ENCODE data around the gene TUT4.
A peak's percentile ranks its signal among the peaks of the same experiment; 100 is the strongest.

Gene TUT4

DNA sequence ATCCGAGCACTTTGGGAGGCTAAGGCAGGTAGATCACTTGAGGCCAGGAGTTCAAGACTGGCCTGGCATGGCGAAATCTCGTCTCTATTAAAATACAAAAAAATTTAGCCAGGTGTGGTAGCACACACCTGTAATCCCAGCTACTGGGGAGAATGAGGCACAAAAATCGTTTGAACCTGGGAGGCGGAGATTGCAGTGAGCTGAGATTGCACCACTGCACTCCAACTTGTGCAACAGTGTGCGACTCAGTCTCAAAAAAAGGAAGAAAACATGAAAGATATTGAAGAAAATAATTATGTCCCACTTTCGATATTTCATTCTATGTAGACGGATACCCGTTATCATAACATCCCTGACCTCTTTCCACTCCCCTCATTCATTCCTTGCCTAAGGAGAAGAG lies 19.2 kb downstream of the TUT4 start:
- Histone ChIP-seq H3K9ac (ENCODE audit: low read length) (no peak overlapping the region), H3K18ac (ENCODE audit: low read length) (no peak overlapping the region), H3K9me3 (ENCODE audit: insufficient read depth, low read depth, low read length) (no peaks in the 10 kb centered on the region), H3K4me2 (ENCODE audit: low read length) (no peak overlapping the region), H3K23ac (ENCODE audit: low read length) (no peak overlapping the region), H3K4me1 (ENCODE audit: control insufficient read depth in 1 of 2, insufficient read depth in 2 of 2, low read length in 2 of 2) (no peaks in the 10 kb centered on the region), H3K79me2 (ENCODE audit: control insufficient read depth, insufficient read depth, low read length, poor library complexity) (peaks cover 3% of the 10 kb centered on the region), H3K27me3 (ENCODE audit: insufficient read depth, low read length) (no peaks in the 10 kb centered on the region), H3K4ac (ENCODE audit: low read depth, low read length) (no peak overlapping the region), H3K14ac (ENCODE audit: low read length) (no peak overlapping the region), H4K12ac (ENCODE audit: low read depth, low read length) (no peak overlapping the region), H2AK5ac (ENCODE audit: low read length) (no peak overlapping the region), H3K27ac (ENCODE audit: low read depth, low read length) (no peak overlapping the region), H2BK120ac (ENCODE audit: insufficient read depth, low read length, poor library complexity) (no peak overlapping the region), H3K4me3 (ENCODE audit: low read depth, low read length) (no peak overlapping the region), H4K8ac (ENCODE audit: low read depth, low read length) (no peak overlapping the region), H4K91ac (ENCODE audit: low read depth, low read length) (no peak overlapping the region), H2AFZ (ENCODE audit: insufficient read depth, low read length, poor library complexity) (no peak overlapping the region), H2BK12ac (ENCODE audit: low read length) (no peak overlapping the region), H3K36me3 (ENCODE audit: control insufficient read depth in 1 of 2, insufficient read depth in 2 of 2, low read length in 2 of 2) (peaks cover 0 to 2% of the 10 kb centered on the region in 2 experiments), H2BK5ac (ENCODE audit: low read depth, low read length, poor library complexity) (no peak overlapping the region), H3K79me1 (ENCODE audit: low read length) (no peaks in the 10 kb centered on the region)
- DNase-seq: peak; percentile 17 to 46
- WGBS (ENCODE audit: extremely low coverage, insufficient coverage, insufficient read length): no CpG with 5 or more reads among the region's 9 CpGs

DNA sequence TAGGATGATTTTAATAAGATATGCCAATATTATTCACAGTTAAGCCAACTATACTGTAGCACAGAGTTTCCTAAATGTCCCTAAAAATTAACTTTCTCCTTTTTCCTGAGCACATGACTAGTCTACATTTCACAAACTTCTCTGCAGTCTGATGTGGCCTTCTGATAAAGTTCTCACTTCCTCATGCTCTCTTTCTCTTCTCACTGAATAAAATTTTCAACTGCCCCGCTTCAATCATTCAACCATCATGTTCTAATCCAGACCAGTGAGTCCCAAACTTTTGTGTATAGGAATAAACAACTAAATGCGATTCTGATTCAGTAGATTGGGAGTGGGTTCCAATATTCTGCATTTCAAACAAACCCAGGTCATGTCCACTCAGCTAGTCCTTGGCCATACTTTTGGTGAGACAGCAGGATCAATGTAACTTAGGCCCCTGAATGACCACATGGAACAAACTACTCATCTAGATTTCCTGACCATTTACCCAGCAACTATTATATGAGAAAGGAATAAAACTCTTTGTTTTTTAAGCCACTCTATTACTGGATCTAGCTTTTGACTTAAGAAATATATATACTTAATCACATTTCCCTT lies 20.1 kb downstream of the TUT4 start:
- H3K27ac ChIP-seq (ENCODE audit: low read depth, low read length): no peak overlapping the region

DNA sequence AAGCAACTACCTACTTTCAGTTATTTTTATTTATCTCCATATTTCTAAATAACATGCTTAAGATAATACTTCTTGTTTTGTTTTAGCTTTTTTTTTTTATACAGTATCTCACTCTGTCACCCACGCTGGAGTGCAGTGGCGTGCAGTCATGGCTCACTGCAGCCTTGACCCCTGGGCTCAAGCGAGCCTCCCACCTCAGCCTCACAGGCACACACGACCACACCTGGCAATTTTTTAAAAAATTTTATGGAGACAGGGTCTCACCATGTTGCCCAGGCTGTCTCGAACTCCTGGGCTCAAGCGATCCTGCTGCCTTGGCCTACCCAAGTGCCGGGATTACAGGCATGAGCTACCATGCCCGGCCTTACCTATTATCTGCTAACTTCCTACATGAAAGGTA lies 20.6 kb downstream of the TUT4 start:
- Histone ChIP-seq H3K4me3 (ENCODE audit: low read depth, low read length) (no peak overlapping the region), H3K27me3 (ENCODE audit: insufficient read depth, low read length) (no peaks in the 10 kb centered on the region), H2AK5ac (ENCODE audit: low read length) (no peak overlapping the region), H4K12ac (ENCODE audit: low read depth, low read length) (no peak overlapping the region), H2BK5ac (ENCODE audit: low read depth, low read length, poor library complexity) (no peak overlapping the region), H3K4me2 (ENCODE audit: low read length) (no peak overlapping the region), H3K27ac (ENCODE audit: low read depth, low read length) (no peak overlapping the region), H3K4ac (ENCODE audit: low read depth, low read length) (no peak overlapping the region), H3K9ac (ENCODE audit: low read length) (no peak overlapping the region), H3K4me1 (ENCODE audit: control insufficient read depth in 1 of 2, insufficient read depth in 2 of 2, low read length in 2 of 2) (no peaks in the 10 kb centered on the region), H3K9me3 (ENCODE audit: insufficient read depth, low read depth, low read length) (no peaks in the 10 kb centered on the region), H3K79me2 (ENCODE audit: control insufficient read depth, insufficient read depth, low read length, poor library complexity) (peaks cover 3% of the 10 kb centered on the region), H2BK12ac (ENCODE audit: low read length) (no peak overlapping the region), H4K8ac (ENCODE audit: low read depth, low read length) (no peak overlapping the region), H3K23ac (ENCODE audit: low read length) (no peak overlapping the region), H3K18ac (ENCODE audit: low read length) (no peak overlapping the region), H3K14ac (ENCODE audit: low read length) (no peak overlapping the region), H4K91ac (ENCODE audit: low read depth, low read length) (no peak overlapping the region), H2AFZ (ENCODE audit: insufficient read depth, low read length, poor library complexity) (no peak overlapping the region), H3K79me1 (ENCODE audit: low read length) (no peaks in the 10 kb centered on the region), H2BK120ac (ENCODE audit: insufficient read depth, low read length, poor library complexity) (no peak overlapping the region), H3K36me3 (ENCODE audit: control insufficient read depth in 1 of 2, insufficient read depth in 2 of 2, low read length in 2 of 2) (peaks cover 2% of the 10 kb centered on the region in 2 experiments)
- WGBS (ENCODE audit: extremely low coverage, insufficient coverage, insufficient read length): no CpG with 5 or more reads among the region's 8 CpGs
- DNase-seq: no peak

More for the DNA sequence above, 20.1 kb downstream of the TUT4 start:
- H3K4me1 ChIP-seq (ENCODE audit: control insufficient read depth in 1 of 2, insufficient read depth in 2 of 2, low read length in 2 of 2): no peaks in the 10 kb centered on the region
- no peak overlapping the region for H2BK12ac ChIP-seq (ENCODE audit: low read length)
- no peak overlapping the region for H2BK5ac ChIP-seq (ENCODE audit: low read depth, low read length, poor library complexity)
- WGBS (ENCODE audit: extremely low coverage, insufficient coverage, insufficient read length): no CpG with 5 or more reads among the region's 2 CpGs
- no peaks in the 10 kb centered on the region for H3K27me3 ChIP-seq (ENCODE audit: insufficient read depth, low read length)
- H4K12ac ChIP-seq (ENCODE audit: low read depth, low read length): no peak overlapping the region
- no peak overlapping the region for H2BK120ac ChIP-seq (ENCODE audit: insufficient read depth, low read length, poor library complexity)
- H4K91ac ChIP-seq (ENCODE audit: low read depth, low read length): no peak overlapping the region
- no peak for DNase-seq
- no peak overlapping the region for H4K8ac ChIP-seq (ENCODE audit: low read depth, low read length)
- peak overlapping the region; percentile 55 for H3K4ac ChIP-seq (ENCODE audit: low read depth, low read length)
- no peak overlapping the region for H2AFZ ChIP-seq (ENCODE audit: insufficient read depth, low read length, poor library complexity)
- H3K79me1 ChIP-seq (ENCODE audit: low read length): no peaks in the 10 kb centered on the region
- H3K79me2 ChIP-seq (ENCODE audit: control insufficient read depth, insufficient read depth, low read length, poor library complexity): peaks cover 3% of the 10 kb centered on the region
- no peak overlapping the region for H2AK5ac ChIP-seq (ENCODE audit: low read length)
- H3K36me3 ChIP-seq (ENCODE audit: control insufficient read depth in 1 of 2, insufficient read depth in 2 of 2, low read length in 2 of 2): peaks cover 0 to 2% of the 10 kb centered on the region in 2 experiments
- no peak overlapping the region for H3K9ac ChIP-seq (ENCODE audit: low read length)
- H3K9me3 ChIP-seq (ENCODE audit: insufficient read depth, low read depth, low read length): no peaks in the 10 kb centered on the region
- no peak overlapping the region for H3K23ac ChIP-seq (ENCODE audit: low read length)
- no peak overlapping the region for H3K14ac ChIP-seq (ENCODE audit: low read length)
- H3K4me3 ChIP-seq (ENCODE audit: low read depth, low read length): no peak overlapping the region
- H3K18ac ChIP-seq (ENCODE audit: low read length): no peak overlapping the region
- H3K4me2 ChIP-seq (ENCODE audit: low read length): no peak overlapping the region

DNA sequence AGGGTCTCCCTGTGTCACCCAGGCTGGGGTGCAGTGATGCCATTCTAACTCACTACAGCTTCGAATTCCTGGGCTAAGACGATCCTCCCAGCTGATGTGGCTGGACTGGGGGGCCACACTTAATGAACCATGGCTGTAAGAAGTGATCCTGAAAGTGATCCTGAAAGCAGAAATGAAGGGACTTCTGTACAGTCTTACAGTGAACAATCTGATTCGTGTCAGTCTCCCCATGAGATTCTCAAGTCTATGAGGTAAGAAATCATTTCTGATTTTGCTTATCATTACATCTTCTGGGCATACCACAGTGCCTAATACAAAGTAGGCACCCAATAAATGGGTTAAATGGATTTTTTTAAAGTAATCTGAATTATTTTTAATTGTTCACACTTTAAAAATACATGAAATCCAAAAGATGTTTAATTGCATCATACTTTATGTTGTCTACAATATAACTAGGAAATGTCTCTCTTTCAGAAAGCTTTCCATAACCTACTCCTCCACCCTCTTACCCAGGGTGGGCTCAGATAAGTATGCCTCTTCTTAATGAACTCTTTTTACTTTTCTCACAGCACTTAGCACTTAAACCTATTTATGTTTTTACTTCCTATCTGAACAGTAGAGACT lies 21.5 kb downstream of the TUT4 start:
- no CpG with 5 or more reads among the region's 3 CpGs for WGBS (ENCODE audit: extremely low coverage, insufficient coverage, insufficient read length)
- no peak overlapping the region for H4K12ac ChIP-seq (ENCODE audit: low read depth, low read length)

More for the DNA sequence above, 21.5 kb downstream of the TUT4 start:
- no peaks in the 10 kb centered on the region for H3K27me3 ChIP-seq (ENCODE audit: insufficient read depth, low read length)
- H3K14ac ChIP-seq (ENCODE audit: low read length): no peak overlapping the region
- no peak overlapping the region for H4K91ac ChIP-seq (ENCODE audit: low read depth, low read length)
- H3K79me2 ChIP-seq (ENCODE audit: control insufficient read depth, insufficient read depth, low read length, poor library complexity): peaks cover 3% of the 10 kb centered on the region
- H3K4me1 ChIP-seq (ENCODE audit: control insufficient read depth in 1 of 2, insufficient read depth in 2 of 2, low read length in 2 of 2): no peaks in the 10 kb centered on the region
- no peak overlapping the region for H3K4me2 ChIP-seq (ENCODE audit: low read length)
- H3K18ac ChIP-seq (ENCODE audit: low read length): no peak overlapping the region
- H3K27ac ChIP-seq (ENCODE audit: low read depth, low read length): no peak overlapping the region
- no peak overlapping the region for H2AFZ ChIP-seq (ENCODE audit: insufficient read depth, low read length, poor library complexity)
- H3K23ac ChIP-seq (ENCODE audit: low read length): no peak overlapping the region
- no peak overlapping the region for H3K4me3 ChIP-seq (ENCODE audit: low read depth, low read length)
- no peak overlapping the region for H3K9ac ChIP-seq (ENCODE audit: low read length)
- H3K4ac ChIP-seq (ENCODE audit: low read depth, low read length): no peak overlapping the region
- no peaks in the 10 kb centered on the region for H3K9me3 ChIP-seq (ENCODE audit: insufficient read depth, low read depth, low read length)
- H2BK120ac ChIP-seq (ENCODE audit: insufficient read depth, low read length, poor library complexity): no peak overlapping the region
- H2BK5ac ChIP-seq (ENCODE audit: low read depth, low read length, poor library complexity): no peak overlapping the region
- H2AK5ac ChIP-seq (ENCODE audit: low read length): no peak overlapping the region
- peaks cover 2% of the 10 kb centered on the region in 2 experiments for H3K36me3 ChIP-seq (ENCODE audit: control insufficient read depth in 1 of 2, insufficient read depth in 2 of 2, low read length in 2 of 2)
- no peak overlapping the region for H4K8ac ChIP-seq (ENCODE audit: low read depth, low read length)
- DNase-seq: no peak
- no peaks in the 10 kb centered on the region for H3K79me1 ChIP-seq (ENCODE audit: low read length)
- no peak overlapping the region for H2BK12ac ChIP-seq (ENCODE audit: low read length)

All from trophoblast cell (in vitro differentiated cells and primary cell).